Upper lobe of left lung (tissue), 4 donors: ENCODE measurements around the gene ERFE.

Experiments used
- EP300 ChIP-seq, 4 donors: sonication (generic); formaldehyde crosslinking; IDR thresholded peaks; one replicate each; pipeline ENCODE4 v1.5.1; 2017; ENCODE audit warnings: antibody characterized with exemption in 4 of 4, control low read depth in 2 of 4
- POLR2A ChIP-seq, 4 donors: fragments of 450-650 bp; IDR thresholded peaks; one replicate each; pipeline ENCODE4 v1.5.1; 2016 to 2017; ENCODE audit warnings: antibody characterized with exemption in 4 of 4, mild to moderate bottlenecking in 2 of 4
- POLR2AphosphoS5 ChIP-seq, 2 donors: sonication (generic); formaldehyde crosslinking; IDR thresholded peaks; one replicate each; pipeline ENCODE4 v1.5.1; 2017; ENCODE audit warnings: antibody characterized with exemption in 2 of 2
- TF ChIP-seq, protein P1 (sequence below), 6 experiments: fragments of 450-650 bp in 4 of 6; fragments of 200-600 bp in 2 of 6; sonication (generic) in 2 of 6; IDR thresholded peaks; one replicate each; pipeline ENCODE4 v1.5.1; 2016 to 2019; ENCODE audit warnings: antibody characterized with exemption in 6 of 6

DNA sequence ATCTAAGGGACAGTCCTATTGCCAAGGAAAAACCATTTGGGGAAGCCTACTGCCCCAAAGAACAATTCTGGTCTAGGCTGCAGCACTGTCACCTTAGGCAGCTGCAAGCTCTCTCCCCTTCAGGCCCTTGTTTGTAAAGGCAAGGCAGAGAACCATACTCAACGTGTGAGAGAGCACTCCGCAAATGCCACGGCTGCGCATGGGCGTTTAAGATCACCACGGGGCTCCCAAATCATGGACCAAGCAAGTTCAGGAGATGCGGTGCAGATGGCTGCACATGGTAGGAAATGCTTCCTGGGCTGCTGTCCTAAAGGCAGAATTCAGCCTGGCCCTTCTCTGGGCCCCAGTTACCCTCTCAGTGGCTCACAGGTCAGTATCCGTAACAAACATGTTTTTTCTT is 15.5 kb downstream of the ERFE start:
- TF ChIP-seq POLR2A (IDR thresholded peaks at IDR 0.05): no peak
- no peak for TF ChIP-seq POLR2AphosphoS5 (IDR thresholded peaks at IDR 0.05)
- TF ChIP-seq, protein P1, sequence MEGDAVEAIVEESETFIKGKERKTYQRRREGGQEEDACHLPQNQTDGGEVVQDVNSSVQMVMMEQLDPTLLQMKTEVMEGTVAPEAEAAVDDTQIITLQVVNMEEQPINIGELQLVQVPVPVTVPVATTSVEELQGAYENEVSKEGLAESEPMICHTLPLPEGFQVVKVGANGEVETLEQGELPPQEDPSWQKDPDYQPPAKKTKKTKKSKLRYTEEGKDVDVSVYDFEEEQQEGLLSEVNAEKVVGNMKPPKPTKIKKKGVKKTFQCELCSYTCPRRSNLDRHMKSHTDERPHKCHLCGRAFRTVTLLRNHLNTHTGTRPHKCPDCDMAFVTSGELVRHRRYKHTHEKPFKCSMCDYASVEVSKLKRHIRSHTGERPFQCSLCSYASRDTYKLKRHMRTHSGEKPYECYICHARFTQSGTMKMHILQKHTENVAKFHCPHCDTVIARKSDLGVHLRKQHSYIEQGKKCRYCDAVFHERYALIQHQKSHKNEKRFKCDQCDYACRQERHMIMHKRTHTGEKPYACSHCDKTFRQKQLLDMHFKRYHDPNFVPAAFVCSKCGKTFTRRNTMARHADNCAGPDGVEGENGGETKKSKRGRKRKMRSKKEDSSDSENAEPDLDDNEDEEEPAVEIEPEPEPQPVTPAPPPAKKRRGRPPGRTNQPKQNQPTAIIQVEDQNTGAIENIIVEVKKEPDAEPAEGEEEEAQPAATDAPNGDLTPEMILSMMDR (IDR thresholded peaks at IDR 0.05): no peak
- TF ChIP-seq EP300 (IDR thresholded peaks at IDR 0.05): no peak
